ENCODE data around the gene GIPC1. TPM values are rescaled to one million over a fixed set of nuclear protein-coding genes. Genes with fewer than 3 reads are reported as not detected.

GIPC1 gene
- total and polyA plus RNA-seq, 7 experiments from 2014 or later = 21.3 to 46.1 (median 25.9) TPM

GRCh38 chr19:14529254-14530004 is 33.5 kb upstream of the GIPC1 start, which contains the start of gene TECR:
TSS of gene TECR (plus strand) at chr19:14529594. CDS start at chr19:14529697, 103 bp downstream.
- Histone ChIP-seq H3K4me1 (ENCODE audit: control insufficient read depth in 2 of 2, insufficient read depth in 2 of 2, low read length in 2 of 2) (peaks cover 22 to 30% of the 10 kb centered on the region in 2 donors), H3K9me3 (ENCODE audit: control insufficient read depth in 2 of 3, low read length in 3 of 3) (no peaks in the 10 kb centered on the region), H3K4me3 (ENCODE audit: low read length) (peak within 1 kb of the TSS; percentile 96), H3K36me3 (ENCODE audit: control insufficient read depth in 2 of 3, insufficient read depth in 3 of 3, low read length in 3 of 3) (peaks cover 0 to 6% (median 0%) of the 10 kb centered on the region in 3 experiments), H3K27me3 (ENCODE audit: control insufficient read depth in 2 of 2, insufficient read depth in 2 of 2, low read length in 2 of 2) (no peaks in the 10 kb centered on the region), H3K27ac (ENCODE audit: low read depth, low read length) (peak within 1 kb of the TSS; percentile 89)
- H3K27me3 Mint-ChIP-seq = no peaks in the 10 kb centered on the region
- H3K36me3 Mint-ChIP-seq = peaks cover 0 to 4% (median 4%) of the 10 kb centered on the region in 5 donors
- H3K4me3 Mint-ChIP-seq = peak within 1 kb of the TSS; percentile 88 to 97 (median 95)
- ChIA-PET CTCF (interaction anchor here (0.9 kb wide), 1 partner anchor 10 kb away, joined by 4 read pairs; no protein-coding TSS in a partner anchor), POLR2A (interaction anchor here (1.0 to 34.0 kb wide), 4 partner anchors 21 to 42 kb away, joined by 3 to 1101 read pairs (median 4); partner anchors contain the start of genes DNAJB1, GIPC1 and NDUFB7)
- intact Hi-C loops (cut with micrococcal nuclease) = loop anchor here (1.0 to 10.0 kb wide), 10 partner anchors 11 to 1795 kb away; partner anchors contain the start of genes DNAJB1 (in 2 of the 2), KLF2 (in 1 of the 2), NDUFB7 (in 1 of the 2) and TPM4 (in 1 of the 2)
- ATAC-seq (peak; percentile 96), DNase-seq (peak; percentile 98 to 100 (median 100))
- peaks cover 9 to 72% (median 54%) of the 10 kb centered on the region in 7 donors for H3K4me1 Mint-ChIP-seq
- H3K27ac Mint-ChIP-seq = peak within 1 kb of the TSS; percentile 95 to 100 (median 98)
- no peaks in the 10 kb centered on the region for H3K9me3 Mint-ChIP-seq

- DNase-seq (no peak), ATAC-seq (peak; percentile 43)
- H3K4me1 ChIP-seq (ENCODE audit: control insufficient read depth in 2 of 2, insufficient read depth in 2 of 2, low read length in 2 of 2) = peaks cover 30 to 38% of the 10 kb centered on the region in 2 donors
- Mint-ChIP-seq H3K27ac (peak overlapping the region; percentile 95 to 100 (median 98)), H3K36me3 (peaks cover 0 to 4% (median 4%) of the 10 kb centered on the region in 5 donors), H3K9me3 (no peaks in the 10 kb centered on the region), H3K4me3 (peak overlapping the region; percentile 88 to 97 (median 95)), H3K27me3 (no peaks in the 10 kb centered on the region), H3K4me1 (peaks cover 9 to 77% (median 52%) of the 10 kb centered on the region in 7 donors)
- no peaks in the 10 kb centered on the region for H3K9me3 ChIP-seq (ENCODE audit: control insufficient read depth in 2 of 3, low read length in 3 of 3)
- ChIA-PET CTCF (interaction anchor here (0.6 to 0.9 kb wide), 3 partner anchors 9 to 251 kb away, joined by 3 to 5 read pairs (median 4); partner anchors contain the start of gene DNAJB1), POLR2A (interaction anchor here (34.0 kb wide), 1 partner anchor 20 kb away, joined by 1101 read pairs; the partner anchor contains the start of genes DNAJB1 and GIPC1)
- H3K36me3 ChIP-seq (ENCODE audit: control insufficient read depth in 2 of 3, insufficient read depth in 3 of 3, low read length in 3 of 3) = peaks cover 0 to 6% (median 0%) of the 10 kb centered on the region in 3 experiments
- intact Hi-C loops (cut with micrococcal nuclease) = loop anchor here (1.0 to 10.0 kb wide), 10 partner anchors 10 to 1796 kb away; partner anchors contain the start of genes DNAJB1 (in 2 of the 2), KLF2 (in 1 of the 2), NDUFB7 (in 1 of the 2) and TPM4 (in 1 of the 2)
- peak overlapping the region; percentile 89 for H3K27ac ChIP-seq (ENCODE audit: low read depth, low read length)
- H3K4me3 ChIP-seq (ENCODE audit: low read length) = peak overlapping the region; percentile 55
- no peaks in the 10 kb centered on the region for H3K27me3 ChIP-seq (ENCODE audit: control insufficient read depth in 2 of 2, insufficient read depth in 2 of 2, low read length in 2 of 2)
Observed at GRCh38 chr19:14528419-14529253, 32.7 kb upstream of the GIPC1 start.

- peak overlapping the region in 3 of 10 donors; percentile 4 to 53 (median 14) for H3K4me3 Mint-ChIP-seq
- ATAC-seq (no peak), DNase-seq (no peak)
- Histone ChIP-seq H3K36me3 (ENCODE audit: control insufficient read depth in 2 of 3, insufficient read depth in 3 of 3, low read length in 3 of 3) (peaks cover 0 to 6% (median 0%) of the 10 kb centered on the region in 3 experiments), H3K4me1 (ENCODE audit: control insufficient read depth in 2 of 2, insufficient read depth in 2 of 2, low read length in 2 of 2) (peaks cover 44 to 49% of the 10 kb centered on the region in 2 donors), H3K9me3 (ENCODE audit: control insufficient read depth in 2 of 3, low read length in 3 of 3) (no peaks in the 10 kb centered on the region), H3K27me3 (ENCODE audit: control insufficient read depth in 2 of 2, insufficient read depth in 2 of 2, low read length in 2 of 2) (no peaks in the 10 kb centered on the region), H3K27ac (ENCODE audit: low read depth, low read length) (peak overlapping the region; percentile 97), H3K4me3 (ENCODE audit: low read length) (no peak overlapping the region)
- H3K36me3 Mint-ChIP-seq = peaks cover 0 to 4% (median 0%) of the 10 kb centered on the region in 5 donors
- ChIA-PET CTCF (interaction anchor here (1.6 to 2.6 kb wide), 3 partner anchors 20 to 25 kb away, joined by 4 to 8 read pairs (median 8); no protein-coding TSS in a partner anchor), POLR2A (interaction anchor here (0.8 to 34.0 kb wide), 4 partner anchors 18 to 1374 kb away, joined by 3 to 1101 read pairs (median 4); partner anchors contain the start of genes DNAJB1 and GIPC1)
- peak overlapping the region; percentile 63 to 99 (median 88) for H3K27ac Mint-ChIP-seq
- H3K9me3 Mint-ChIP-seq = peaks cover 0 to 7% (median 0%) of the 10 kb centered on the region in 11 donors
- intact Hi-C loops (cut with micrococcal nuclease) = loop anchor here (10.0 kb wide), 3 partner anchors 682 to 1798 kb away; partner anchors contain the start of genes KLF2 (in 1 of the 2) and TPM4 (in 1 of the 2)
- peaks cover 16 to 79% (median 55%) of the 10 kb centered on the region in 7 donors for H3K4me1 Mint-ChIP-seq
- H3K27me3 Mint-ChIP-seq = no peaks in the 10 kb centered on the region
Observed at GRCh38 chr19:14526423-14526822, 30.5 kb upstream of the GIPC1 start.

GRCh38 chr19:14525729-14526128 is 29.8 kb upstream of the GIPC1 start:
- no peaks in the 10 kb centered on the region for H3K9me3 ChIP-seq (ENCODE audit: control insufficient read depth in 2 of 3, low read length in 3 of 3)
- H3K27ac ChIP-seq (ENCODE audit: low read depth, low read length) = peak overlapping the region; percentile 97
- H3K36me3 ChIP-seq (ENCODE audit: control insufficient read depth in 2 of 3, insufficient read depth in 3 of 3, low read length in 3 of 3) = peaks cover 0 to 6% (median 0%) of the 10 kb centered on the region in 3 experiments
- no peaks in the 10 kb centered on the region for H3K27me3 ChIP-seq (ENCODE audit: control insufficient read depth in 2 of 2, insufficient read depth in 2 of 2, low read length in 2 of 2)
- Mint-ChIP-seq H3K27me3 (no peaks in the 10 kb centered on the region), H3K4me3 (peak overlapping the region in 5 of 10 donors; percentile 21 to 53 (median 41)), H3K9me3 (peaks cover 0 to 7% (median 0%) of the 10 kb centered on the region in 11 donors), H3K4me1 (peaks cover 13 to 75% (median 53%) of the 10 kb centered on the region in 7 donors), H3K36me3 (peaks cover 0 to 4% (median 0%) of the 10 kb centered on the region in 5 donors), H3K27ac (peak overlapping the region in 8 of 9 donors; percentile 77 to 99 (median 88))
- CTCF ChIA-PET = interaction anchor here (1.6 to 2.6 kb wide), 3 partner anchors 19 to 25 kb away, joined by 4 to 8 read pairs (median 8); no protein-coding TSS in a partner anchor
- intact Hi-C loops (cut with micrococcal nuclease) = loop anchor here (10.0 kb wide), 3 partner anchors 681 to 1799 kb away; partner anchors contain the start of genes KLF2 (in 1 of the 2) and TPM4 (in 1 of the 2)
- POLR2A ChIA-PET = interaction anchor here (0.8 to 34.0 kb wide), 5 partner anchors 17 to 1374 kb away, joined by 3 to 1101 read pairs (median 4); partner anchors contain the start of genes DNAJB1 and GIPC1
- no peak overlapping the region for H3K4me3 ChIP-seq (ENCODE audit: low read length)
- ATAC-seq (no peak), DNase-seq (no peak)
- peaks cover 42 to 49% of the 10 kb centered on the region in 2 donors for H3K4me1 ChIP-seq (ENCODE audit: control insufficient read depth in 2 of 2, insufficient read depth in 2 of 2, low read length in 2 of 2)

- intact Hi-C loops (cut with micrococcal nuclease) = loop anchor here (10.0 kb wide), 3 partner anchors 676 to 1804 kb away; partner anchors contain the start of genes KLF2 (in 1 of the 2) and TPM4 (in 1 of the 2)
- Histone ChIP-seq H3K4me3 (ENCODE audit: low read length) (no peak overlapping the region), H3K27me3 (ENCODE audit: control insufficient read depth in 2 of 2, insufficient read depth in 2 of 2, low read length in 2 of 2) (no peaks in the 10 kb centered on the region), H3K4me1 (ENCODE audit: control insufficient read depth in 2 of 2, insufficient read depth in 2 of 2, low read length in 2 of 2) (peaks cover 66 to 70% of the 10 kb centered on the region in 2 donors), H3K27ac (ENCODE audit: low read depth, low read length) (peak overlapping the region; percentile 97), H3K36me3 (ENCODE audit: control insufficient read depth in 2 of 3, insufficient read depth in 3 of 3, low read length in 3 of 3) (peaks cover 8 to 24% (median 10%) of the 10 kb centered on the region in 3 experiments), H3K9me3 (ENCODE audit: control insufficient read depth in 2 of 3, low read length in 3 of 3) (no peaks in the 10 kb centered on the region)
- Mint-ChIP-seq H3K36me3 (peaks cover 8 to 22% (median 15%) of the 10 kb centered on the region in 5 donors), H3K4me1 (peaks cover 31 to 76% (median 61%) of the 10 kb centered on the region in 7 donors), H3K27ac (peak overlapping the region; percentile 92 to 100 (median 98)), H3K27me3 (peaks cover 0 to 2% (median 0%) of the 10 kb centered on the region in 5 donors), H3K4me3 (peak overlapping the region in 7 of 10 donors; percentile 20 to 99 (median 56)), H3K9me3 (peaks cover 0 to 19% (median 0%) of the 10 kb centered on the region in 11 donors)
- ChIA-PET POLR2A (interaction anchor here (0.6 to 34.0 kb wide), 7 partner anchors 11 to 1794 kb away, joined by 3 to 1101 read pairs (median 5); partner anchors contain the start of genes DNAJB1, GIPC1 and TECR), CTCF (interaction anchor here (10.7 kb wide), 1 partner anchor 14 kb away, joined by 73 read pairs; no protein-coding TSS in a partner anchor)
- DNase-seq (no peak), ATAC-seq (no peak)
Observed at GRCh38 chr19:14520543-14520942, 24.6 kb upstream of the GIPC1 start.

Measured in naive thymus-derived CD4-positive, alpha-beta T cell (primary cell).